GM21447 (cell line): ENCODE results near the gene KIF7.

ENCODE experiments used
- ATAC-seq: cut with Tn5 transposase; IDR thresholded peaks from one replicate; pipeline ENCODE4 v1.9.1; 2021; ENCODE audit not compliant: unreplicated experiment

The KIF7 gene

DNA sequence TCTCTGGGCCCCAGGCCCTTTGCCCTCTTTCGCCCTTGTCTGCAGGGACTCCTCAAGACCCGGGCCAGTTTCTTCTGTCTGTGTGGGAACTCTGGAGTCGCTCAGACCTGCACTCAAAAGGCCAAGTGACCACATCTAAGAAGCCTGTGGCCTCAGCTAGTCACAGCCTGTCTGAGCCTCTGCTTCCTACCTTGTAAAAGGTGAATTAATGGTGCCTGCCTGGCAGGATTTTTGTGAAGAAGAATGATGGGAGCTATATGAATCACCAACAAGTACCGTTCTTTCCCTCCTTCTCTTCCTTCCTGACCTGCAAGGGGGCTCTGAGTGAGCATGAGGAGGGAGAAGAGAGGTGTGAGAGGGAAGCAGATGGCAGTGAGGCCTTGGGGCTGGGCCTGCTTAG lies 16.4 kb upstream of the KIF7 start:
- no peak for ATAC-seq

DNA sequence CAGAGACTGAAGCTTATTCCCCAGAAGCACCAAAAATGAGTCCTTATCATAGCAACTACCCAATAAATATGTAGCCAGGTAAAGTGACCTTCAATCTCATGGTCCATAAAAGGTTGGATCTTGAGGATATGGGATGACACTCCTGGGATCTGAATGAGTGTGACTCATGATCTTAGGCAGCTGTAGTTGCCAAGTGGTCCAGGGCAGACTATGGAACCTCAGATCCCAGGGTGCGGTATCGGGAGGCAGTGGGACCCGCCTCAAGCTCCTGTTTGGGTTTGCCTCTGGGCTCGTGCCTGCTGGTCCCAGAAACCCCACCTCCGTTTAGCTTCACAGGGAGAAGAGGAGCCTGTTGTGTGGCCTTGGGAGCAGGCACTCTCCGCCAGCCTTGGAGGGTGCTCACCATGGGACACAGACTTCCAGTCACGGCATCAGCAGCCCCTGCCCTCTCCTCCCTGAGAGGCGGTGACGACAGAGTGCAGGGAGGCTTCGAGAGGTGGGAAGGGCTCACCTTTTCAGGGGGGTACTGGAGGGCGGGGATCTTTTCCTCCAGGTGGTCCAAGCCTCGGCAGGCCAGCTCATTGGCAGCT lies 15.8 kb upstream of the KIF7 start:
- ATAC-seq: no peak

DNA sequence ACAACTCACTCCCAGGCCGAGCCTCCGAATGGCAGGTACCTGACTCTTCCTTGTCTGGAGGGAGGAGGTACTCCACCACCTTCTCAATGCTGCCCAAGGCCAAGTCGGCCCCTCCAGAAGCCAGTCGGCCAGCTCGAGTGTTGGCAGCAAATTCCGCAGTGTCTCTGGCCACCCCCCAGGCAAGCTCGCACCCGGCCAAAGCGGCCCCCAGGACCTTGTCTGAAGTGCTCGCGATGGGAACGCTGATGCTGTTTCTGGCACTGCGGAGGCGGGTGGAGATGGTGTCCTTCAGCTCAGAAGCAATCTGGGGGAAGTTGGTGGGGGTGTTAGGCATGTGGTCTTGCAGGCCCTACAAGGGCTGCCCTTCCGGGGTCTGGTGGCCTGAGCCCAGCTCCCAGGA lies 14.7 kb upstream of the KIF7 start:
- no peak for ATAC-seq

DNA sequence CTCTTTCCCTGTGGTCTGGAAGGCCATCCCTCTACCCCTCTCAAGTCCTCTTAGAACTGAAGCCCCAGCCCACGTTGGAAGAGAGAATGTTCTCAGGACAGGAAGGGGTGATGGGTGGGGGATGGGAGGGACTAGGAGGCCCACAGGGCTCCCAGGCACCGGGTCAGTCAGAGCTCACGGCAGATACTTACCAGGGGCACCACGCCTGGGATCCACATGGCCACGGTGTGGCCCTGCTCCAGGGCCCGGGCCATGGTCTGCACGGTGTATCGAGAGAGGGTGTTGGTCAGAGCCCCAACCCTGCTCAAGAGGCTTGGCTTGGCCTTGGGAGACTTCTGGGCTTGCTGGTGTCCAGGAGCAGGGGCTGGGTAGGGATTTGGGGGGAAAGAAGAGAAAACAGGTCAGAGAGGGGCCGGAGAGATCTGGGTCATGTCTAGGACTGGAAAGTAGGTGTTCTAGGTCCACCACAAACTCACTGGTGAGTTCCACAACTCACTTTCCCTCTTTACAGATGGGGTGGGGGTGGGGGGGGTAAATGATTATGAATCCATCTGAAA lies 14.1 kb upstream of the KIF7 start:
- no peak for ATAC-seq

DNA sequence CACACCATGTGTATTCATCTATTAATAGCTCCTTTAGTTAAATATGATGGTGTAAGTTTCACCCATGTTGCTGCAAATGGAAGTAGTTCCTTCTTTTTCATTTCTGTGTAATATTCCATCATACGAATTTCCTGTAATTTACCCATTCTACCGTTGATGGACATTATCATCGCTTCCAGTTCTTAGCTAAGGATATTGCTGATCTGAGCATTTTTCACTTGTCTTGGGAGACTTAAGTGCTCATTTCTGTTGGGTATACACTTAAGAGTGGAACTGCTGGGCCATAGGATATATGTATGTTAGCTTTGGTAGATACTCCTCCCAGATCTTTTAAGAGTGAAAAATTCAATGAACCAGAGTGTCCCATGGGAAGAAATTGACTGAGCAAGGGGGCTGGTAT lies 12.9 kb upstream of the KIF7 start:
- no peak for ATAC-seq

DNA sequence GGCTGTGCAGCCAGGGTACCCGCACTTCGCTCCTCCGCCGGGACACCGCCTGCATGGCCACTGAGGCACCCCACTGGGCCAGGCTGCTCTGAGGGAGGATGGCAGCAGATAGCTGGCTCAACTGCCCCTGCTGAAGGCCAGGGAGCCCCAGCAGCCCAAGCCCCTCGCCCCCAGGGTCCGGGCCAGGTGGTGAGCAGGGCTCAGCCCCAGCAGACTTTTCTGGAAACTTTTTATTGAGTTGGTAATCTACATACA lies 12.4 kb upstream of the KIF7 start:
- no peak for ATAC-seq

DNA sequence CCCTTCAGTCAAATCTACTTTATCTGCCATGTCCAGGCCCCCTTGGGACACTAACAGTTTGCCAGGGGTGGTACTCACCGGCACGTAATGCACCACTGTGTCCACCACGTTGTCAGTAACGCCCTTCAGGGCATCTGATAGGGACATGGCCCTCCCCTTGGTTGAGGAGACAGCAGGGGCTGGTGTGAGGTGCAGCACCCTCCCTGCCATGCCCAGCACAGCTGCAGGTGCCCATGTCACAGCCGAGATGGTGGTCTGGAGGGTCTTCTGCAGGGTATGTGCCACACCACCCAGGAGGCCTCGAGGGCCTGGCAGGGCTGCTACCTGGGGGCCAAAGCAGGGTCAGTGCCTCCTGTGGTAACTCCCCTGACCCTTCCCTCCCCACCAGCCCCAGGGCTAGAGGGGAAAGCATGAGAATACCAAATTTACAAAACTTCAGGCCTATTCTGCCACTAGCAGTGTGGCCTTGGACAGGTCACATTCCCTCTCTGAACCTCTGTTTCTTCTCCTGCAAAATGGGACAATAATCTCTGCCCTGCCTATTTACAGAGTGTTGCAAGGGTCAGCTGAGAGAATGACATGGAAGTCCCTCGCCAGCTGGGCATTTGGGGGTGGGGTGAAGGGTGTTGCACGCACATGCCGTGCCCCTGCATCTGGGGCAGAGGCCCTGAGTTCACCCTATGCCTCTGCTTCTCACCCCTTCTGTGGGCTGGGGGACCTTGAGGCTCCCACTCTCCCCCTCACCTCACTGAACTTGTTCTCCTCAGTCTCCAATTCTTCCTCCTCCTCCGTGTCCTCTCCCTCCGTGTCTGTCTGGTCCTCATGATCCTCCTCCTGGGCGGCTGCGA lies 11.8 kb upstream of the KIF7 start:
- ATAC-seq: no peak

DNA sequence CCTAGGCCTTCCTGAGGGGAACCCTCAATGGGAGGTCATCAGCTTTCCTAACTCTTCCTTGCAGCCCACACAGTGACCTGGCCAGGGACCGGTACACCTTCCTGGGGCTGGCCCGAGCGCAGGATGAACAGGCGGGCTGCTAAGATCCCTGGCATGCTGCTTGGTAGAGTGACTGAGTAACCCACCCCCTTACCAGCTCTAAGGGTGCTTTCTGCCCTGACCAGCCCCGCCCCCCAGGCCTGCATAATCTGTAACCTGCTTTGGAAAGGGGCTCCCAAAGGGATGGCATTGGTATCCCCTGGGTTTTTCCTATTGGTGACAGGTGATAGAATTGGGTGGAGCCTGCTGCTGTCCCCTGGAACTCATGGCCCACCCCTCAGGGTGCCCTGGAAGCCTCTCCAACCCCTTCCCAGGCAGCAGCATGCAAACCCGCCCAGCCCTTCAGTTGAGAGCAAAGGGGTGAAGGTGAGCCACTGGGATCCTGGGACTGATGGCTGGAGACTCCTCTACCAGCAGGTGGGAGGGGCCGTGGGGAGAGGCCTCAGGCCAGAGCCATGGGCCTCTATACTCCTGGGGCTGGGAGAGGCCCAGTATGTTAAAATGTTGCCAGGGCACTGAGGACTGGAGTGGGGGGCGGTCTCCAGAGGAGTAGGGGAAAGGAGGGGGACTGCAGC lies 11.1 kb upstream of the KIF7 start:
- no peak for ATAC-seq

DNA sequence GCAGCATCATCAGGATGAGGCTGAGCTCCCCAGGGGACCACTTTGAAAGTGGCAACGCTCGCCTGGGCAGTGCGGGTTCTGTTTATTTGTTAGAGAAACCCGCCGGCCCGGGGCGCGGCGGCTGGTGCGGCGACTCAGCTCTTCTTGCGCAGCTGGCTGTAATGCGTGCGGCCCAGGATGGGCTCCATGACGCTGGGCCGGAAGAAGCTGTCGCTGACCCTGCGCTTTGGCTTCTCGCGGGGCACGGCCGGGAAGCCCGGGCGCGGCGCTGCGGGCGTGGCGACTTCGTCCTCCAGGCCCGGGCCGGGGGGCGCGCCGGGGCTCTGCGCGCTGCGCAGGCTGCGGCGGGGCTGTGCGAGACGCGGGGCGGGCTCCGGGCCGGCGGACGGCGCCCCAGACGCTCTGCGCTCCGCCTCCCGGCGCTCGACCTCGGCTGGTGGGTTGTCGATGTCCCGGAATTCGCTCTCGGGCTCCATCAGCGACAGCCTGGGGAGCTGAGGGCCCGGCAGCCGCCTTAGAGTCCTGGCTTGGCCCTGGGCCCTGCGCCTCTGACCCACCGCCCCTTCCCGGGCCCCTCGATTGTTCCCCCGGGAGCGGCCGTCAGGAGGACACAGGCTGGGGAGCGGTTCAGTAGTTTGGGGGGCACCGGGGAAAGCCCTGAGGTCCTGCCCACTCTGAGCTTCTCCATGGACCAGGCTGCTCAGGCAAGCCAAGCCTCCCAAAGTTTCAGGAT lies 10.3 kb upstream of the KIF7 start:
- no peak for ATAC-seq

DNA sequence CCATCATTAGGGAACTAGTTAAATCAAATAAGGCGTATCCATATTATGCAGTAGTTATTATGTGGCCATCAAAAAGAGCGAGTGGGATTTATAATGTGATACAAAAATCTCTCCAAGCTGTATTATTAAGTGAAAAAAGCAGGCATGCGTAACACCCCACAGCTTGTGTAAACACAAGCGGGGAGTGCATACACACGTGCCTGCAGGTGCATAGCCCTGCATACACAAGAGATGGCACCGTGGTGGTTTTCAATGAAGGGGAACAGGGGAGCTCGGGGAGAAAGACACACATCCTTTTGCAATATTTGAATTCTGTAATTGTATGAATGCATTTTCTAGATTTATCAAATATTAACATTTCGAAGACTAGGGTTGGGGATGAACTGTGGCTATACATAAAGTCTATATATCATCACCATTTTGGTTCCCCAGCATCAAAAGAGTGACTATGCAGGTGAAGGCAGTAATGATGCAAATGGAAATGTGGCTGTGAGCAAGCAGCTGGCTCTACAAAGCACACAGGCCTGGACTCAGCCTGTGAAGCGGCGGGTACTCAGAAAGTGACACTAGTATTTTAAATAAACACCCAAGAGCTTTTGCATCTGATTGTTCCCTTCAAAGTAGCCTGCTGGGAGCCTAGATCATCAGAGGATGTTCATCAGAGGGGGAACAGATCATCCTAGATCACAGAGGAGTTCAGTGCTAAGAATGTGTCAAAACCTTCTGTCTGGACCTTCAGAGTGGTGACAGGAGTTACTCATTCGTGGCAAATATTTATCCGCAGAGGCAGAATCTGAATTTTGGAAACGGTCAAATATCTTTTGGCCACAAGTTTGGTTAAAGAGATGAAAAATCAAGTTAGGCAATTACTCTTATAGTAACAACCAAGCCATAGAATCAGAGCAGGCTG lies 9.4 kb upstream of the KIF7 start:
- no peak for ATAC-seq

DNA sequence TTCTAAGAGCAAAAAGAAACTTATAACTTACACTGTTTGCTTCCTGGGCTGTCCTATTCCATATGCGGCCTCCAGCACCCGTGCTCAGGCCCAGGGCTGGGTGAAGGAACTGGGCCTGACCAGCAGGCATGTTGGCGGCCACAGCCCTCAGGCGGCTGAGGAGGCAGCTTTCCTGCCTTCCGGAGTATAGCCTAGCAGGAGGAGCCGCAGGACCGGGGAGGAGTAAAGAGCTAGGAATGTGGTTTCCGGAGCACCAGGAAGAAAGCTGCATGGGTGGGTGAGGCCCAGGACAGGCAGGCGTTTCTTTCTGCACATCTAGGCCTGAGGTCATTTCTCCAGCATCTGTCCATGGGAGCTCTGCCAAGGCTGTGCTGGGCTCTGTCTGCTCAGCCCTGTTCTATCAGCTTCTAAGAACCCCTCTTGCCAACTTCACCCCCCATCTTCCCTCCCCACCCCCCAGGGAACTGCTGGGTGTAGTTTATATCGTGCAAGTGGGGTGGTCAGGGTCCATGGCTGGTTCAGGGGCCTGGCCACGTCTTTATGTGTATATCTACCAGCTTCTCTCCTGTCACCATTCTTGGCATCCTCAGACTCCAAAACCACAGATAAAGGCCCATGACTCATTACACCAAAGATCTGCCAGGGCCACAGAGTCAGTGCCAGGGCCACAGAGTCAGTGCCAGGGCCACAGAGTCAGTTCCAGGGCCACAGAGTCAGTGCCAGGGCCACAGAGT lies 7.8 kb upstream of the KIF7 start:
- no peak for ATAC-seq

DNA sequence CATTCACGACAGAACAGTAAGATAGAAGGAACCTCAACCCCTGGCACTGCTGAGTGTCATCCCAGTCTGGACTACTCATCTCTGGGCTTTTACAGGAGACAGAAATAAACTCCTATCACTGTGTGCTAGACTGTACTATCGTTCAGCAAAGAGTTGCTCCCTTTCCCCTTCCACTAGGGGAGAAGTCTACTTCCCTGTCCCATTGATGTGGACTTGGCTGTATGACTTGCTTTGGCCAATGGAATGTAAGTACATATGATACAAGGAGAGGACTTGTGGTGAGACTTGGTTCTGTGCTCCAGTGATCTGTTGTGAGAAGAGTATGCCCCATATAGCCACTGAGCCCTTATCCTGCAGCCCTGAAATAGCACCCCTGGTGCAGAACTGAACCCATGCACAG lies 5.3 kb upstream of the KIF7 start:
- no peak for ATAC-seq

DNA sequence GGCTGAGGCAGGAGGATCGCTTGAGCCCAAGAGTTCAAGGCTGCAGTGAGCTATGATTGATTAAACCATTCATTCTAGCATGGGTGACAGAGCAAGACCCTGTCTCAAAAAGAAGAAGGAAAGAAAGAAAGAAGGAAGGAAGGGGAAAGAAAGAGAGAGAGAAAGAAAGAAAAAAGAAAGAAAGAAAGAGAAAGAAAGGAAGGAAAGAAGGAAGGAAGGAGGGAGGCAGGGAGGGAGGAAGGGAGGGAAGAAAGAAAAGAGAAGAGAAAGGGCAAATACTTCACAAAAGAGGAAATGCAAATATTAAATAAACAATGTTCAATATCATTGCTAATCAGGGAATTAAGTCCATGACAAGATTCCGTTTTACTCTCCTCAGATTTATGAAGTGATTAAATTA lies 4.0 kb upstream of the KIF7 start:
- ATAC-seq: no peak

DNA sequence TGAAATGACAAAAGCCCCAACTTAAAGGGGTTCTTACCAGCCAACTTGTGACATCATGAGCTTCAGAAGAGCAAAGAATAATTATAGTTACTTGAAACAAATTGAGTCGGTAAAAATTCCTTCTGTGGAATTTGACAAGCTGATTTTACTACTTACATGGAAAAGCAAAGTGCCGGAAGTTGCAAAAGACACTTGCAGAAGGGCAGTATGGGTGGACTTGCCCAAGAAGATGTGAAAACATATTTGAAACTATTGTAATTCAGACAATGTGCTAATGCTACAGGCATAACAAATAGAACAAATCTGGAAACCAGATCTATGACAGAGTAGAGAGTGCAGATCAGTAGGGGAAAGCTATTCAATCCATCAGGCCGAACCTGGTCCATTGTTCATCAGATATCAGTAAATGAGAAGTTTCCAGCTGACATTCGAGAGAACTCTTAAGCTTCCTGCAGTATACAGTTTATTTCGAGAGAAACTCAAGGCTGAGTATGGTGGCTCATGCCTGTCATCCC lies 2.5 kb upstream of the KIF7 start:
- no peak for ATAC-seq

DNA sequence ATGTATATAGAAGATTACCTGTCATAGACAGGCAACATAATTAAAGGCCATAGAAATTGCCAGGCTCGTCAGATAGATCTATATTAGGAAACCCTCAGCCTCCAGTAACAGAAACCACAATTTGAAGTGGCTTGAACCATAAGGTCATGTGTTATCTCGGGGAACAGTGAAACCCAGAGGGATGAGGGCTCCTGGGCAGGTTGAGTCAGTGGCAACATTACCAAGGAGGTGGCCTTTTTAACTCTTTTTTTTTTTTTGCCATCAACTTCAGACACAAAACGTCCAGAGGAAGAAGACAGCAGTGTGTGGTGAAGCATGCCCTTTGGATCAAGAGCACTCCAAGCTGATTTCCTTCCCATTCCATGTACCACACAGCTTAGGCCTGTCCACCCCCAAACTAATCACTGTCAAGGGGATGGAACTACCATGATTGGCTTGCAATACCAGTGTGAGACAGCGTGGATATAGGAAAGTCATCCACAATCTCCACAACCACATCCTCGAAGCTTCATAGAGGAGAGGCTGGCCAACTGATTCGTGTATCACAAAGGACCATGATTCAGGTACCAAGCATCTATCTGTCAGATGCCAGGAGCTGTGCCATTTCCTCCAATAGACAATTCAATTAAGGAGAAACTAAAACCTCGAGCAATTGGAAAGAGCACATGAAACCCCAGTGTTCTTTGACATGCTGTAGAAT lies 999 bp upstream of the KIF7 start:
- ATAC-seq: no peak

DNA sequence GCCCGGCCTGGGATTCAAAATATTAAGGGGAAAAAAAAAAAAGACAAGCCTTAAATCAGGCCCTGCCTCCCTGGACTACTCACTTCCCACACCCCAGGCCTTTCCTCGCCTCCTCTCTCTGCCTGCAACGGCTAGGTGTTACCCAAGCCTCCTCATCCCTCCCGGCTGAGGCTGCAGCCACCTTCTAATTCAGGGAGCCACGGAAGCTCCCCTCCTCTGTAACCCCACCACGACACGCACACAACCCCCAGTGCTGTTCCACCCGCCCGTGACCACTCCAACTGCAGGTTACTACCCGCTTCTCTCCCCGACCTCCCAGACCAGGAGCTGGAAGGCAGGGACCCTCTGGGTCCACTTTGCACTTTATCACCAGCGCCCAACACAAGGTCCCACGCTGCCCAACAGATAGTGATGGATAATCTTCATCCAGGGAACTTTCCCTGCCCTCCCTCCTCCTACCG lies 936 bp downstream of the KIF7 start:
- ATAC-seq: no peak

DNA sequence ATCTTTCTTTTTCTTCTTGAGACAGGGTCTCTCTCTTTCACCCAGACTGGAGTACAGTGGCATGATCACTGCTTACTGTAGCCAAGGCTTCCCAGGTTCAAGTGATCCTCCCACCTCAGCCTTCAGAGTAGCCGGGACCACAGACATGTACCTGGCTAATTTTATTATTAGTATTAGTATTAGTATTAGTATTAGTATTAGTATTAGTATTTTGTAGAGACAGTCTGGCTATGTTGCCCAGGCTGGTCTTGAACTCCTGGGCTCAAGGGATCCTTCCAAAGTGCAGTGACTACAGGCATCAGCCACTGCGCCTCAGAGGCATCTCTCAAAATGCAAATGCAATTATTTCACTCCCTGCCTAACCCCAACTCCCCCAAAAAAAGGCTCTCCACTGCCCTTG lies 1.7 kb downstream of the KIF7 start:
- no peak for ATAC-seq

DNA sequence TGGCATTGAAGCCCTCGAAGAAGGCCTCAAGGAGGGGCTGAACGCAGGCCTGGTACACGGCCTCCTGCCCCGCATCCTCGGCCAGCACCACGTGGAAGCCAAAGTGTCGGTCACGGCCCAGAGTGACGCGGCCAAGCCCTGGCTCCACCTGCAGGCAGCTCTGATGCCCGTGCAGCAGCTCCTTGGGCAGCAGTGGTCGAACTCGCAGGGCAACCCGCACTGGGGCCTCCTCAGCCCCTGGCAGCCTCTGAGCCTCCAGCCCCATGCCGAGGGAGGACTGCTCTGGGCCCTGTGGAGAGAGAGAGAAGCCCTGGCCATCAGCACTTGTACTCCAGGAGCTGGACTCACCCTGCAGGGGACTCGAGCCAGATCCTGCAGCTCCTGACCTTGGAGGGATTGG lies 2.6 kb downstream of the KIF7 start:
- no peak for ATAC-seq

DNA sequence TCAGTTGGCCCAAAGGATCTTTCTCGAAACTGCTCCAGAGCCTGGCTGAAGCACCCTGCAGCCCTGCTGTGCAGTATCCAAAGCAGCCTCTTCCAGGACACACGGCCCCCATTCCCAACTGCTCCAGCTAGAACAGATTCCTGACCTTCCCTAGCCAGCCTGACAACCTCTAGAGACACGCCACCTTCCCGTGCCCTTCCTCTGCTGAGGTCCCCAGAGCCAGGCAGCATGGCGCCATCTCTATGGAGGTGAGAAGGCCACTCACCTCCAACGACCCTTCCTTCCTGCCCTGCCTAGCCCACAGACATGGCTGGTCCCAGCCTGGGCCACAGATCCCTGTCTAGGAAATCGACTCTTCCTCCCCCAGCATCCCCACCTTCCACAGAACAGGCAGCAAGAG lies 3.1 kb downstream of the KIF7 start:
- ATAC-seq: no peak
